Astrocyte (in vitro differentiated cells and primary cell): ENCODE measurements around the gene CTDP1. TPM values are rescaled to one million over a fixed set of nuclear protein-coding genes. Genes with fewer than 3 reads are reported as not detected.

Experiments
- DNase-seq: peaks from one replicate; pipeline ENCODE4 v3.0.0-alpha.2; 2010; ENCODE audit warnings: low read depth
- FAIRE-seq: peaks from 2 replicates; lab custom pipeline; 2011; peaks lifted over from hg19 to GRCh38; lab: Jason Lieb, UNC
- H2AFZ ChIP-seq: 2 replicates; pipeline ENCODE4 v1.6.0; 2012; ENCODE audit warnings: low read depth, low read length, inconsistent platforms
- H3K27ac ChIP-seq: 2 replicates; pipeline ENCODE4 v1.5.1; 2011; ENCODE audit warnings: low read depth, low read length, inconsistent platforms
- H3K27me3 ChIP-seq: 2 replicates; pipeline ENCODE4 v1.6.0; 2011; ENCODE audit warnings: low read length, inconsistent platforms; ENCODE audit not compliant: insufficient read depth
- H3K36me3 ChIP-seq: 2 replicates; pipeline ENCODE4 v1.5.1; 2011; ENCODE audit warnings: low read length, inconsistent platforms; ENCODE audit not compliant: insufficient read depth
- H3K4me1 ChIP-seq: 2 replicates; pipeline ENCODE4 v1.5.1; 2011; ENCODE audit warnings: low read length, inconsistent platforms; ENCODE audit not compliant: insufficient read depth
- H3K4me2 ChIP-seq: 2 replicates; pipeline ENCODE4 v1.6.0; 2012; ENCODE audit warnings: low read length, inconsistent platforms
- H3K4me3 ChIP-seq: 2 replicates; pipeline ENCODE4 v1.5.1; 2011; ENCODE audit warnings: low read depth, mild to moderate bottlenecking, low read length, inconsistent platforms; ENCODE audit not compliant: insufficient read depth
- H3K79me2 ChIP-seq: 2 replicates; pipeline ENCODE4 v1.6.0; 2012; ENCODE audit warnings: mild to moderate bottlenecking, low read length, inconsistent platforms; ENCODE audit not compliant: insufficient read depth
- H3K9ac ChIP-seq: 2 replicates; pipeline ENCODE4 v1.6.0; 2012; ENCODE audit warnings: mild to moderate bottlenecking, low read length, inconsistent platforms
- H3K9me3 ChIP-seq: 2 replicates; pipeline ENCODE4 v1.5.1; 2012; ENCODE audit warnings: low read depth, mild to moderate bottlenecking, low read length, inconsistent platforms; ENCODE audit not compliant: insufficient read depth
- H4K20me1 ChIP-seq: 2 replicates; pipeline ENCODE4 v1.6.0; 2012; ENCODE audit warnings: low read length, inconsistent platforms; ENCODE audit not compliant: insufficient read depth
- H3K27ac Mint-ChIP-seq: one replicate; pipeline ENCODE4 v1.8.0; 2021; ENCODE audit warnings: mild to moderate bottlenecking, mixed read lengths; ENCODE audit not compliant: unreplicated experiment
- H3K27me3 Mint-ChIP-seq: one replicate; pipeline ENCODE4 v1.8.0; 2021; ENCODE audit warnings: low read depth, mixed read lengths; ENCODE audit not compliant: unreplicated experiment
- H3K36me3 Mint-ChIP-seq: one replicate; pipeline ENCODE4 v1.8.0; 2021; ENCODE audit warnings: low read depth, mixed read lengths; ENCODE audit not compliant: unreplicated experiment
- H3K4me1 Mint-ChIP-seq: one replicate; pipeline ENCODE4 v1.8.0; 2021; ENCODE audit warnings: low read depth, mixed read lengths; ENCODE audit not compliant: unreplicated experiment
- H3K4me3 Mint-ChIP-seq: one replicate; pipeline ENCODE4 v1.8.0; 2021; ENCODE audit warnings: mild to moderate bottlenecking, moderate library complexity, mixed read lengths; ENCODE audit not compliant: unreplicated experiment
- H3K9me3 Mint-ChIP-seq: one replicate; pipeline ENCODE4 v1.8.0; 2021; ENCODE audit warnings: mild to moderate bottlenecking, mixed read lengths; ENCODE audit not compliant: unreplicated experiment
- CTCF ChIP-seq: IDR thresholded peaks from 2 replicates; pipeline ENCODE4 v1.5.1; 2011; ENCODE audit warnings: low read depth, mild to moderate bottlenecking, inconsistent platforms, low read length, moderate library complexity; ENCODE audit not compliant: insufficient read depth
- EZH2 ChIP-seq: IDR thresholded peaks from 2 replicates; pipeline ENCODE4 v1.6.1; 2012; ENCODE audit warnings: mild to moderate bottlenecking, low read length, inconsistent platforms; ENCODE audit not compliant: insufficient read depth
- total RNA-seq: library from RNA; stranded (reverse); gene quantifications from 2 replicates; pipeline ENCODE4 v1.2.1, GENCODE V29; 2021

CTDP1 gene
- total RNA-seq, 1 donor from 2014 or later, result 31.7 TPM

DNA sequence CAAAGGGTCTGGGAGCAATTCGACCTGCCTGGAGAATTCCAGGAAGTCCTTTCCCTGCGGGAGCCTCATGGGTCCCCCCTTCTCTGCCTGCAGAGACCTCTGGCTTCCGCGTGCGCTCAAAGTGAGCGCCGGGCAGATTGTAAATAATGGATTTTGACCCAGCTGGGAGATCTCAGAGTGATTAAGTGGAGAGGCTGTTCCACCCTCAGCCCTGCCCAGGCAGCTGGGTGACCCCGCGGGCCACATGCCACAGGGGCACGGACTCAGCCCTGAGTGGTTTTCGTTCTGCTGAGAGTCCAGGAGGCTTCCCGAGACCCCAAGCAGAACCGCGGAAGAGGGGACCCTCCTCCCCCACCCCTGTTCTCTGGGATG lies 119.4 kb downstream of the CTDP1 start:
- no peak for DNase-seq
- TF ChIP-seq EZH2, result peak; percentile 41
- no peak for TF ChIP-seq CTCF
- H3K27ac Mint-ChIP-seq, result no peak overlapping the region
- H3K4me1 Mint-ChIP-seq, result peaks cover 7% of the 10 kb centered on the region
- peaks cover 62% of the 10 kb centered on the region for H3K27me3 Mint-ChIP-seq
- no peaks in the 10 kb centered on the region for H3K36me3 Mint-ChIP-seq
- Histone ChIP-seq H3K9ac (no peak overlapping the region), H3K4me1 (no peaks in the 10 kb centered on the region), H3K36me3 (no peaks in the 10 kb centered on the region), H3K27ac (no peak overlapping the region), H3K79me2 (no peaks in the 10 kb centered on the region), H3K9me3 (no peaks in the 10 kb centered on the region), H3K27me3 (peaks cover 26% of the 10 kb centered on the region), H3K4me3 (no peak overlapping the region), H2AFZ (no peak overlapping the region), H3K4me2 (no peak overlapping the region), H4K20me1 (peaks cover 9% of the 10 kb centered on the region)
- no peak overlapping the region for H3K4me3 Mint-ChIP-seq
- no peaks in the 10 kb centered on the region for H3K9me3 Mint-ChIP-seq
- FAIRE-seq, result no peak

- no peak overlapping the region for H3K4me2 ChIP-seq
- H3K4me3 ChIP-seq, result no peak overlapping the region
- H3K9ac ChIP-seq, result no peak overlapping the region
- peaks cover 26% of the 10 kb centered on the region for H3K27me3 ChIP-seq
- FAIRE-seq (no peak), DNase-seq (no peak)
- no peak overlapping the region for H3K27ac ChIP-seq
- no peaks in the 10 kb centered on the region for H3K9me3 ChIP-seq
- peaks cover 9% of the 10 kb centered on the region for H4K20me1 ChIP-seq
- peak overlapping the region; percentile 31 for H3K4me3 Mint-ChIP-seq
- H3K4me1 ChIP-seq, result no peaks in the 10 kb centered on the region
- H3K27me3 Mint-ChIP-seq, result peaks cover 59% of the 10 kb centered on the region
- H3K4me1 Mint-ChIP-seq, result peaks cover 7% of the 10 kb centered on the region
- no peaks in the 10 kb centered on the region for H3K36me3 Mint-ChIP-seq
- H3K9me3 Mint-ChIP-seq, result no peaks in the 10 kb centered on the region
- no peak overlapping the region for H2AFZ ChIP-seq
- no peaks in the 10 kb centered on the region for H3K36me3 ChIP-seq
- H3K79me2 ChIP-seq, result no peaks in the 10 kb centered on the region
- no peak overlapping the region for H3K27ac Mint-ChIP-seq
- no peak for TF ChIP-seq EZH2
- no peak for TF ChIP-seq CTCF
Measured at GRCh38 chr18:79799619-79800370, 120.2 kb downstream of the CTDP1 start.
